ENCODE results near the gene ALG9. TPM values are rescaled to one million over a fixed set of nuclear protein-coding genes. Genes with fewer than 3 reads are reported as not detected.

The ALG9 gene
- total RNA-seq, 1 donor from 2014 or later, result 83.2 TPM

- FAIRE-seq (no peak), DNase-seq (ENCODE audit: low spot score in 2 of 2) (no peak)
Observed at GRCh38 chr11:111741751-111742150, 129.6 kb downstream of the ALG9 start.

DNA sequence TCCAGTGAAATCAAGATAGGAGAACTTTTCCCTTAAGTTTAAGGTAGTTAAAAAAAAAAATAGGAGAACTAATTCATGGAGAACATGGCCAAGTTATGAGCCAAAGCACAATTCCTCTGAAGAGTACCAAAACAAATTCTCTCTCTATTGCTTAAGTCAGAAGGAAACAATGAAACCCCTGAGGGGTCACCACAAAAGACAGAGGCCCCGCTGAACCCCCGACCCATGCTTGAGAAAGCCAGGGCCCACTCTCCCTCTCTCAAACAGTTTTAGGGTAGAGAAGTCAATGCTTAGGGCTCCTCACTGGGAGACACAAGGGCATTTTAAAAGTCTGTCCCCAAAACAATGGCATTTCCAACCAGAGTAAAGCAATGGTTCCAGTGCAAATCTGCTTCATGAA is 132.1 kb downstream of the ALG9 start:
- FAIRE-seq (no peak), DNase-seq (ENCODE audit: low spot score in 2 of 2) (no peak)

- DNase-seq (ENCODE audit: low spot score in 2 of 2) (no peak), FAIRE-seq (no peak)
Observed at GRCh38 chr11:111737444-111738210, 133.8 kb downstream of the ALG9 start.

DNA sequence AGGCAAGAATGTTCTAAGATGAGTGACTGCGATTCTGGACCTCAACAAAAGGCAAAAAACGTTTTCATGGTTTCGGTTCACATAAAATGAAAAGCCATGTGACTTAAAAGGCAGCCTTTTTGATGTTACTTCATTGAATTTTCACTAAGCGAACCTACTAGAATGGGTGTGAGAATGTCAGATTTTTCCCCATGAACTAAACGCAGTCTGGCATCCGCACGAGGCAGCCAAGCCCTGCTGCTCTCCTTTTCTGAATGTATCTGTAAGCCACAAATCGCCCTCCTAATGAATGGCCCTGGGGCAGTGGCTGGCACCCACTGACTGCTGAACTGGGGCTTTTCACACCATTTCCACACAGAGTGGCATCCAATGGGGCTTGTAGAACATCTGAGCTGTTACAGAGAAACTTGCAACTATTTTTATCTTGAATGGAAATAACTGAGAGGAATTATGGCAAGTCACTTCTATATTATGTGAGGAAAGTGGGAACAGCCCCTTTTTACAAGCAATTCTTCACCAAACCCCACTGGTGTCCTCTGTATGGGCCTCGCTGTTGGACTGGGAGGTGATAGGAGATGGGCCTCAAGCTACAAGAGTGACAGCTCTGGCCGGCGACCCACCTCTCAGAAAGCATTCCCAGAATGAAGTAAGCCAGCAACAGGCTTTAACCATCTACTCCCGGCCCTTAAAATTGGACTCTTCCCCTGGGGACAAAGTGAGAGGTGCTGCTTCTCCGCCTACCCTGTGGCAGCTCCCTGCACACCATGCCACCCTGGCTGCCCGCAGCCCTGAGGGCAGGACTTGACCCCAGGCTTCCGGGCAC is 134.5 kb downstream of the ALG9 start:
- DNase-seq (ENCODE audit: low spot score in 2 of 2), result no peak
- FAIRE-seq, result no peak

Small RNA genes lying within 50 kb of the gene (small RNA-seq; reads per million reads assigned to genes)
- gene GNG5P3, result not detected
- 0.48 reads per million, percentile 37 among the genes with 10 or more reads in this experiment for gene RPL37AP8

Other genes with a start within 250 kb of the ALG9 start
- 22.0 TPM for gene PPP2R1B, start 105.2 kb downstream of the ALG9 start, total RNA-seq
- gene FDXACB1, start 7.6 kb upstream of the ALG9 start, total RNA-seq, result 10.2 TPM
- 15.1 TPM for gene CFAP68, start 8.0 kb upstream of the ALG9 start, total RNA-seq
- gene CRYAB, start 40.2 kb upstream of the ALG9 start, total RNA-seq, result 6.5 TPM
- 0.82 TPM for gene HSPB2, start 41.2 kb upstream of the ALG9 start, total RNA-seq
- not detected for gene C11orf52, start 47.3 kb upstream of the ALG9 start, total RNA-seq
- gene DIXDC1, start 65.8 kb upstream of the ALG9 start, total RNA-seq, result 70.5 TPM
- 53.0 TPM for gene DLAT, start 153.8 kb upstream of the ALG9 start, total RNA-seq
- gene PIH1D2, start 202.4 kb upstream of the ALG9 start, total RNA-seq, result 2.9 TPM
- gene NKAPD1, start 202.7 kb upstream of the ALG9 start, total RNA-seq, result 46.9 TPM
- 51.0 TPM for gene TIMM8B, start 215.2 kb upstream of the ALG9 start, total RNA-seq
- gene SDHD, start 215.3 kb upstream of the ALG9 start, total RNA-seq, result 73.8 TPM